Sigmoid colon (tissue), 3 donors: Measurements from ENCODE around the gene ACP5.

ENCODE experiments used
- CTCF ChIP-seq, 4 experiments: fragments of 450-650 bp in 3 of 4; fragments of 200-600 bp in 1 of 4; IDR thresholded peaks; one replicate each; pipeline ENCODE4 v1.5.1; 2016 to 2019; ENCODE audit warnings: antibody characterized with exemption in 4 of 4, mild to moderate bottlenecking in 3 of 4, moderate library complexity in 2 of 4
- POLR2A ChIP-seq, 2 donors: fragments of 450-650 bp; IDR thresholded peaks; one replicate each; pipeline ENCODE4 v1.6.1; 2016; ENCODE audit warnings: antibody characterized with exemption in 2 of 2, mild to moderate bottlenecking in 2 of 2, moderate library complexity in 2 of 2

GRCh38 chr19:11597202-11598102 is 20.0 kb upstream of the ACP5 start, which contains the start of gene ZNF627:
- TF ChIP-seq CTCF (IDR thresholded peaks at IDR 0.05) (peak in 1 of 4 experiments; percentile 19), POLR2A (IDR thresholded peaks at IDR 0.05) (peak; percentile 97 to 98)
